HepG2 (cell line): ENCODE measurements around the gene CDO1. TPM values are rescaled to one million over a fixed set of nuclear protein-coding genes. Genes with fewer than 3 reads are reported as not detected.

ENCODE experiments used
- ARID5B ChIP-seq: IDR thresholded peaks from 2 replicates; pipeline ENCODE4 v1.4.0; 2020; ENCODE audit warnings: mild to moderate bottlenecking, missing genetic modification reagents
- ATF1 ChIP-seq: IDR thresholded peaks from 2 replicates; pipeline ENCODE4 v1.6.1; 2016; ENCODE audit warnings: mild to moderate bottlenecking, control low read depth
- CSRNP2 ChIP-seq: sonication (generic); formaldehyde crosslinking; conservative IDR thresholded peaks from 2 replicates; pipeline ENCODE4 v1.8.0; 2022; ENCODE audit warnings: low read depth, missing genetic modification reagents
- HHEX ChIP-seq: IDR thresholded peaks from 2 replicates; pipeline ENCODE4 v1.6.1; 2016; ENCODE audit warnings: control low read depth
- KDM5B ChIP-seq: sonication (generic); formaldehyde crosslinking; IDR thresholded peaks from 2 replicates; pipeline ENCODE4 v1.4.0; 2020; ENCODE audit warnings: missing genetic modification reagents, mild to moderate bottlenecking, borderline replicate concordance
- RFXAP ChIP-seq: sonication (generic); formaldehyde crosslinking; IDR thresholded peaks from 2 replicates; pipeline ENCODE4 v1.4.0; 2020; ENCODE audit warnings: missing genetic modification reagents, borderline replicate concordance
- SP2 ChIP-seq: sonication (generic); formaldehyde crosslinking; IDR thresholded peaks from 2 replicates; pipeline ENCODE4 v1.5.1; 2020; ENCODE audit warnings: mild to moderate bottlenecking, missing genetic modification reagents
- YY1 ChIP-seq: IDR thresholded peaks from 2 replicates; pipeline ENCODE4 v1.6.1; 2011; ENCODE audit warnings: low read length, low read depth, moderate library complexity, mild to moderate bottlenecking; ENCODE audit not compliant: insufficient read depth, insufficient replicate concordance
- ZBTB34 ChIP-seq: sonication (generic); formaldehyde crosslinking; IDR thresholded peaks from 2 replicates; pipeline ENCODE4 v1.8.0; 2022; ENCODE audit warnings: mild to moderate bottlenecking, missing genetic modification reagents
- ZNF235 ChIP-seq: sonication (generic); formaldehyde crosslinking; IDR thresholded peaks from 2 replicates; pipeline ENCODE4 v1.8.1; 2023; ENCODE audit warnings: mild to moderate bottlenecking, missing genetic modification reagents, borderline replicate concordance
- ZNF513 ChIP-seq: sonication (generic); formaldehyde crosslinking; conservative IDR thresholded peaks from 2 replicates; pipeline ENCODE4 v1.5.0; 2020; ENCODE audit warnings: missing genetic modification reagents
- ZNF556 ChIP-seq: sonication (generic); formaldehyde crosslinking; IDR thresholded peaks from 2 replicates; pipeline ENCODE4 v1.4.0; 2020; ENCODE audit warnings: mild to moderate bottlenecking, missing genetic modification reagents, borderline replicate concordance
- ZNF567 ChIP-seq: sonication (generic); formaldehyde crosslinking; IDR thresholded peaks from 2 replicates; pipeline ENCODE4 v1.8.1; 2023; ENCODE audit warnings: mild to moderate bottlenecking, missing genetic modification reagents, borderline replicate concordance
- ZNF597 ChIP-seq: sonication (generic); formaldehyde crosslinking; IDR thresholded peaks from 2 replicates; pipeline ENCODE4 v1.5.0; 2020; ENCODE audit warnings: missing genetic modification reagents
- ZNF687 ChIP-seq: sonication (generic); formaldehyde crosslinking; IDR thresholded peaks from 2 replicates; pipeline ENCODE4 v1.5.1; 2020; ENCODE audit warnings: mild to moderate bottlenecking, missing genetic modification reagents, moderate library complexity
- polyA plus RNA-seq, 8 experiments: library from polyadenylated mRNA; depleted of rRNA in 3 of 8; stranded (reverse) in 7 of 8; unstranded in 1 of 8; fragments of >200 nt; fragmentation: Illumina TruSeq in 4 of 8; extraction: Trizol in 4 of 8; gene quantifications; 2 replicates each; pipeline versions ENCODE4 v1.2.1 to v1.2.3, GENCODE V29; 2011 to 2016; ENCODE audit warnings: low read depth in 4 of 8, missing spikeins in 1 of 8, mixed read lengths in 1 of 8; ENCODE audit not compliant: insufficient read depth in 1 of 8
- total RNA-seq, 5 experiments: library from RNA; depleted of rRNA; stranded (reverse); fragments of >200 nt; fragmentation: Illumina TruSeq; extraction: Trizol; gene quantifications; 2 replicates each; pipeline ENCODE4 v1.2.3, GENCODE V29; 2016; ENCODE audit warnings: low read depth in 1 of 5

Gene CDO1
- total and polyA plus RNA-seq, 2 of the 13 experiments (the other 11 are each of a cell fraction or from before 2014, with no cell fraction given): 3.2 to 4.4 TPM

- TF ChIP-seq ZNF687 (CRISPR knock-in tag) (no peak), ZNF597 (no peak), KDM5B (CRISPR knock-in tag) (no peak), CSRNP2 (CRISPR knock-in tag) (no peak), SP2 (CRISPR knock-in tag) (no peak), ZNF235 (CRISPR knock-in tag) (no peak), ZNF513 (CRISPR knock-in tag) (no peak), ZBTB34 (no peak), ZNF556 (CRISPR knock-in tag) (no peak), ZNF567 (no peak), YY1 (no peak), ATF1 (CRISPR knock-in tag) (peak; percentile 25; the same call in 1 of the 2 replicates), HHEX (CRISPR knock-in tag) (no peak), ARID5B (CRISPR knock-in tag) (peak; percentile 43; the same call in 1 of the 2 replicates), RFXAP (CRISPR knock-in tag) (no peak)
These were observed 14.8 kb upstream of the CDO1 start (continued) for GRCh38 chr5:115831163-115831768.
